ENCODE results near the gene OR2S2.

- TF ChIP-seq POLR2A (IDR thresholded peaks at IDR 0.05; ENCODE audit: low read length), result no peak
- TF ChIP-seq GATA1 (IDR thresholded peaks at IDR 0.05; ENCODE audit: low read depth, low read length), result no peak
Observed at GRCh38 chr9:35914301-35914807, 43.6 kb downstream of the OR2S2 start.
